SK-N-SH (cell line): ENCODE data around the gene IGF2R. TPM values are rescaled to one million over a fixed set of nuclear protein-coding genes. Genes with fewer than 3 reads are reported as not detected.

Source experiments
- CTCF ChIA-PET: fragments of 300-600, 350-600 bp; formaldehyde crosslinking; extraction: SDS; loops from one replicate; lab custom pipeline; 2021; lab: Yijun Ruan, JAX
- POLR2A ChIA-PET: fragments of 350-600 bp; sonication (Branson Sonifier 250); formaldehyde crosslinking; extraction: SDS; loops from one replicate; lab custom pipeline; 2020; ENCODE audit warnings: antibody characterized with exemption, inconsistent platforms; lab: Yijun Ruan, JAX
- DNase-seq: peaks from one replicate; pipeline ENCODE4 v3.0.0; 2012
- H2AFZ ChIP-seq: fragments of 200-600 bp; sonication (generic); 2 replicates; pipeline ENCODE4 v1.8.1; 2016; ENCODE audit warnings: antibody characterized with exemption, mild to moderate bottlenecking, low read depth
- H3F3A ChIP-seq: fragments of 200-600 bp; sonication (generic); replicated peaks from 2 replicates; pipeline ENCODE3; 2016; ENCODE audit warnings: antibody characterized with exemption, mild to moderate bottlenecking; ENCODE audit not compliant: insufficient read depth
- H3K27ac ChIP-seq, 2 experiments: fragments of 200-500 bp in 1 of 2; fragments of 200-600 bp in 1 of 2; sonication (Bioruptor generic) in 1 of 2; sonication (generic), shearing (Covaris generic) in 1 of 2; 2 replicates each; pipeline versions ENCODE4 v1.5.1 to v1.6.1; 2014 to 2016; ENCODE audit warnings: low read depth in 2 of 2, inconsistent platforms in 1 of 2, low read length in 1 of 2, mild to moderate bottlenecking in 1 of 2, mixed read lengths in 1 of 2
- H3K27me3 ChIP-seq: fragments of 200-600 bp; sonication (generic), shearing (Covaris generic); 2 replicates; pipeline ENCODE4 v1.6.1; 2016; ENCODE audit warnings: mixed run types; ENCODE audit not compliant: insufficient read depth
- H3K36me3 ChIP-seq, 2 experiments: fragments of 200-500 bp in 1 of 2; fragments of 200-600 bp in 1 of 2; sonication (Bioruptor generic) in 1 of 2; sonication (generic) in 1 of 2; replicated peaks in 1 of 2; 2 replicates each; pipeline versions ENCODE3 to v1.5.1; 2014 to 2016; ENCODE audit warnings: low read length in 1 of 2, mild to moderate bottlenecking in 1 of 2; ENCODE audit not compliant: insufficient read depth in 2 of 2, control insufficient read depth in 1 of 2
- H3K4me1 ChIP-seq, 2 experiments: fragments of 200-500 bp in 1 of 2; fragments of 200-600 bp in 1 of 2; sonication (Bioruptor generic) in 1 of 2; sonication (generic), shearing (Covaris generic) in 1 of 2; 2 replicates each; pipeline versions ENCODE4 v1.5.1 to v1.6.1; 2014 to 2016; ENCODE audit warnings: low read depth in 1 of 2, low read length in 1 of 2, mixed run types in 1 of 2; ENCODE audit not compliant: insufficient read depth in 2 of 2, control insufficient read depth in 1 of 2
- H3K4me2 ChIP-seq: fragments of 200-600 bp; sonication (generic), shearing (Covaris generic); 2 replicates; pipeline ENCODE4 v1.6.1; 2017; ENCODE audit warnings: mixed run types
- H3K4me3 ChIP-seq, 2 experiments: fragments of 200-500 bp in 1 of 2; fragments of 200-600 bp in 1 of 2; sonication (Bioruptor generic) in 1 of 2; sonication (generic), shearing (Covaris generic) in 1 of 2; 2 replicates each; pipeline versions ENCODE4 v1.5.1 to v1.8.1; 2014 to 2016; ENCODE audit warnings: low read depth in 2 of 2, inconsistent platforms in 1 of 2, low read length in 1 of 2, mild to moderate bottlenecking in 1 of 2, mixed read lengths in 1 of 2, moderate library complexity in 1 of 2
- H3K79me2 ChIP-seq: fragments of 200-600 bp; sonication (generic); 2 replicates; pipeline ENCODE4 v1.8.1; 2017; ENCODE audit warnings: mild to moderate bottlenecking; ENCODE audit not compliant: insufficient read depth
- H3K9ac ChIP-seq: fragments of 200-600 bp; sonication (generic); 2 replicates; pipeline ENCODE4 v1.6.1; 2017; ENCODE audit warnings: mixed run types
- H3K9me2 ChIP-seq: fragments of 200-600 bp; sonication (generic); 2 replicates; pipeline ENCODE4 v1.6.1; 2017; ENCODE audit warnings: mixed run types
- H3K9me3 ChIP-seq: fragments of 200-600 bp; sonication (generic); 2 replicates; pipeline ENCODE4 v1.6.1; 2017; ENCODE audit warnings: mixed run types, mild to moderate bottlenecking, moderate library complexity
- H4K20me1 ChIP-seq: fragments of 200-600 bp; sonication (generic); 2 replicates; pipeline ENCODE4 v1.6.1; 2017; ENCODE audit warnings: mild to moderate bottlenecking, mixed run types; ENCODE audit not compliant: insufficient read depth
- CTCF ChIP-seq: fragments of 200-600 bp; sonication (generic); IDR thresholded peaks from 2 replicates; pipeline ENCODE4 v1.6.1; 2017; ENCODE audit warnings: antibody characterized with exemption, mild to moderate bottlenecking, moderate library complexity
- EP300 ChIP-seq, 2 experiments: IDR thresholded peaks; 2 replicates each; pipeline versions ENCODE4 v1.4.0 to v1.6.1; 2012; ENCODE audit warnings: borderline replicate concordance in 1 of 2, low read depth in 1 of 2, low read length in 1 of 2
- EZH2phosphoT487 ChIP-seq: fragments of 200-600 bp; sonication (generic); IDR thresholded peaks from 2 replicates; pipeline ENCODE4 v1.6.1; 2017; ENCODE audit warnings: low read depth, mixed run types, mild to moderate bottlenecking, antibody characterized with exemption, moderate library complexity, borderline replicate concordance
- FOSL2 ChIP-seq: IDR thresholded peaks from 2 replicates; pipeline ENCODE4 v1.4.0; 2012; ENCODE audit warnings: low read depth, mild to moderate bottlenecking, moderate library complexity, borderline replicate concordance
- FOXJ3 ChIP-seq: sonication (generic); formaldehyde crosslinking; IDR thresholded peaks from 2 replicates; pipeline ENCODE4 v1.5.1; 2020; ENCODE audit warnings: mild to moderate bottlenecking, missing genetic modification reagents
- FOXM1 ChIP-seq: IDR thresholded peaks from 2 replicates; pipeline ENCODE4 v1.4.0; 2012; ENCODE audit warnings: low read depth, mild to moderate bottlenecking
- GABPA ChIP-seq: IDR thresholded peaks from 2 replicates; pipeline ENCODE4 v1.4.0; 2012; ENCODE audit warnings: low read depth, mild to moderate bottlenecking
- JUND ChIP-seq: IDR thresholded peaks from 2 replicates; pipeline ENCODE4 v1.4.0; 2012
- MXI1 ChIP-seq: IDR thresholded peaks from 2 replicates; pipeline ENCODE4 v1.6.1; 2012; ENCODE audit warnings: mild to moderate bottlenecking, low read depth, low read length, improper control_type of control experiment
- PBX3 ChIP-seq: IDR thresholded peaks from 2 replicates; pipeline ENCODE4; 2012
- POLR2AphosphoS5 ChIP-seq: IDR thresholded peaks from 2 replicates; pipeline ENCODE4 v1.6.1; 2012; ENCODE audit warnings: low read depth, low read length
- RCOR1 ChIP-seq: fragments of 150-350 bp; IDR thresholded peaks from 2 replicates; pipeline ENCODE4 v1.6.1; 2017; ENCODE audit warnings: antibody characterized with exemption, low read length
- REST ChIP-seq: IDR thresholded peaks from 2 replicates; pipeline ENCODE4 v1.6.1; 2012; ENCODE audit warnings: mild to moderate bottlenecking, low read depth, low read length, moderate library complexity
- SIN3A ChIP-seq: IDR thresholded peaks from 2 replicates; pipeline ENCODE4 v1.6.1; 2012; ENCODE audit warnings: low read depth, mild to moderate bottlenecking, low read length, moderate library complexity, borderline replicate concordance
- SMC3 ChIP-seq: IDR thresholded peaks from 2 replicates; pipeline ENCODE4 v1.6.1; 2012; ENCODE audit warnings: low read depth, low read length, improper control_type of control experiment
- USF2 ChIP-seq: fragments of 150-350 bp; IDR thresholded peaks from 2 replicates; pipeline ENCODE4 v1.6.1; 2017; ENCODE audit warnings: antibody characterized with exemption, low read length, low read depth, borderline replicate concordance
- WGBS: methylation state at CpG from one replicate; pipeline ENCODE4 v1.1.6; 2017; ENCODE audit warnings: low lambda C conversion rate; 5-methylcytosine and 5-hydroxymethylcytosine counted together
- polyA plus RNA-seq, 3 experiments: library from polyadenylated mRNA; depleted of rRNA; stranded (reverse); fragments of >200 nt; gene quantifications; 2 replicates each; pipeline ENCODE4 v1.2.3, GENCODE V29; 2012

Gene IGF2R
- polyA plus RNA-seq, 1 of the 3 experiments (the other 2 are of a cell fraction) = 45.0 TPM

- Histone ChIP-seq H3F3A (no peaks in the 10 kb centered on the region), H3K27ac (no peak overlapping the region), H3K27me3 (no peaks in the 10 kb centered on the region), H3K4me1 (no peaks in the 10 kb centered on the region)
- ChIA-PET CTCF (interaction anchor here (0.9 kb wide), 1 partner anchor 9 kb away, joined by 3 read pairs; no protein-coding TSS in a partner anchor), POLR2A (no interaction called here)
- TF ChIP-seq GABPA (no peak), REST (no peak), FOXM1 (no peak), PBX3 (no peak), JUND (no peak), RCOR1 (no peak), FOSL2 (no peak), USF2 (no peak), MXI1 (no peak), EZH2phosphoT487 (no peak), SIN3A (no peak), FOXJ3 (CRISPR knock-in tag) (no peak), EP300 (IDR thresholded peaks at IDR 0.05; ENCODE audit: borderline replicate concordance in 1 of 2, low read depth in 1 of 2, low read length in 1 of 2) (no peak), POLR2AphosphoS5 (no peak), CTCF (no peak), SMC3 (no peak)
- TF ChIP-seq, all 33 proteins: peak for 0
- Histone ChIP-seq H3K4me2 (no peak overlapping the region), H3K9me2 (no peaks in the 10 kb centered on the region), H3K79me2 (no peaks in the 10 kb centered on the region), H3K9ac (no peak overlapping the region), H2AFZ (no peak overlapping the region), H3K36me3 (peaks cover 36 to 56% of the 10 kb centered on the region in 2 experiments), H3K9me3 (no peaks in the 10 kb centered on the region), H3K4me3 (no peak overlapping the region), H4K20me1 (no peaks in the 10 kb centered on the region)
- WGBS = 97% methylated on average over 17 of the region's 20 CpGs
- DNase-seq = no peak
Measured at GRCh38 chr6:160104821-160105517, 136.1 kb downstream of the IGF2R start.
